ENCODE measurements around the gene TRIM50.

GRCh38 chr7:73363225-73364005, 35.5 kb upstream of the TRIM50 start:
- TF ChIP-seq CTCF (conservative IDR thresholded peaks at IDR 0.05) (no peak), EZH2 (IDR thresholded peaks at IDR 0.05; ENCODE audit: low read depth) (no peak)

Measured in PC-9 (cell line).